Activated CD4-positive, alpha-beta T cell treated with anti-CD3 and anti-CD28 coated beads for 48 hours (primary cell): ENCODE data around the gene SGF29.
"Not testable (repeated sequence)": the region's sequence is repeated elsewhere in the genome, so short reads cannot be mapped to it uniquely, and the experiment has no call there.

Source experiments
- DNase-seq: peaks from one replicate; pipeline ENCODE4 v3.0.0-alpha.2; 2020

The SGF29 gene

GRCh38 chr16:28615486-28616223 lies 61.9 kb downstream of the SGF29 start:
- peak; percentile 43 for DNase-seq

- DNase-seq, result not testable (repeated sequence)
Observed at GRCh38 chr16:28616224-28616577, 62.5 kb downstream of the SGF29 start.

GRCh38 chr16:28616636-28617035 lies 62.9 kb downstream of the SGF29 start:
- DNase-seq, result no peak

- no peak for DNase-seq
Observed at GRCh38 chr16:28617874-28618273, 64.2 kb downstream of the SGF29 start.

DNA sequence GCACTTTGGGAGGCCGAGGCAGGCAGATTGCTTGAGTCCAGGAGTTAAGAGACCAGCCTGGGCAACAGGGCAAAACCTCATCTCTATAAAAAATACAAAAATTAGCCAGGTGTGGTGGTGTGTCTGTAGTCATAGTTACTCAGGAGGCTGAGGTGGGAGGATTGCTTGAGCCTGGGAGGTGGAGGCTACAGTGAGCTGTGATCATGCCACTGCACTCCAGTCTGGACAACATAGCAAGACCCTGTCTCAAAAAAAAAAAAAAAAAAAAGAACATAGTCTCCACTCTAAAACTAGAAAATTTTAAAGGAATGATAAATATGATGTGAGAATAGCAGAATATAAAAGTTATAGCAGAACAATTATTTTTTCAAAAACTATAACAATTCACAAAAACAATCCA lies 66.6 kb downstream of the SGF29 start:
- not testable (repeated sequence) for DNase-seq

- no peak for DNase-seq
Observed at GRCh38 chr16:28621481-28622155, 67.9 kb downstream of the SGF29 start.

DNA sequence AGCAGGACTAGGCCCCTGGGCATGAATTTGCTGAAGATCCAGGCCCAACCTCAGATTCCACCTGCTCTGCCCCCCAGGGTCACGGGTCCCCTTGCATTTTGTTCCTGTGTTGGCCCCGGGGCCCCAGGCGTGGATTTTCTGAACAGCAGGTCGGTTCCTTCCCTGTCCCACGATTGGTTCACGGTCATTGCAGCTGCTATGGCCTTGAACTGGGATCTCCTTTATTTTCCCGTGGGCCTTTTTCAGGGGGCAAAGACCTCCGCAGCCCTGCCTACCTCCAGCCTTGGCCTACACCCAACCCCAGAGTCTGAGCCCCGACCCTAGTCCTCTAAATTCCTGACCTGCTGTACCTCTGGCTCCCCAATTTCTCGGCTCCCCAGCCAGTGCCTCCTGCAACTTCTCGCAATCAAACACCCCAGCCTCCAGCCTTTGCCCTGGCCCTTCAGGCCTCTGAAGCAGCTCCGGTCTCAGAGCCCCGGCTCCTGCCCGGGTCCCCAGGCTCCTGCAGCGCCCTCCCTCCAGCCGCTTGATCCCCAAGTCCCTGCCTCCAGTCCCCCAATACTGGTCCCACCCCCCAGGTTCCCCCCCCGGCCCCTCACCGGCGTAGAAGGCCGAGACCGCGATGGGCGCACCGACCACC lies 68.9 kb downstream of the SGF29 start:
- not testable (repeated sequence) for DNase-seq

DNA sequence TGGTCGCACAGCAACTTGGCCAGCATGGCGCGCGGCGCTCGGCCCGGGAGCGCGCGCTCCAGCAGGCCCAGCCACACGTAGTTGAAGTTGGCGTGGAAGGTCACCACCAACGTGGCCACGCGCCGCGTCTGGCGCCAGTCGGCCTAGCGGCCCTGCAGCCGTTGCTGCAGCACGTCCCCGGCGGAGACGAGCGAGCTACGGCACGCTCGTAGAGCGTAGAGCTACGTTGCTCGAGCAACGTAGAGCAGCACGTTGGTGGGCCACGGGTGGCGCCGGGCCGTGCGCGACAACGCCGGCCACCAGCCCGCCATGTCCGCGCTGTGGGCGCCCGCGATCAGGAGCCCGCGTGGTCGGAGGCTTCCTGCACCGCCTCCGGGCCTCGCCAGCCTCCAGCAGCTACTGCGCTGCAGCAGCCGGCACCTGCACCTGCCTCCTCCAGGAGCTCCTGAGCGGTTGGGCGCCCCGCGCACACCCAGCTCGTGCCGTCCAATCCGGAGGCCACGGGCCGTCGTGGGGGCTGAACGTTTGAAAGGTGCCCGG lies 69.5 kb downstream of the SGF29 start:
- DNase-seq, result peak; percentile 80

- not testable (repeated sequence) for DNase-seq
Observed at GRCh38 chr16:28630905-28631304, 77.2 kb downstream of the SGF29 start.

DNA sequence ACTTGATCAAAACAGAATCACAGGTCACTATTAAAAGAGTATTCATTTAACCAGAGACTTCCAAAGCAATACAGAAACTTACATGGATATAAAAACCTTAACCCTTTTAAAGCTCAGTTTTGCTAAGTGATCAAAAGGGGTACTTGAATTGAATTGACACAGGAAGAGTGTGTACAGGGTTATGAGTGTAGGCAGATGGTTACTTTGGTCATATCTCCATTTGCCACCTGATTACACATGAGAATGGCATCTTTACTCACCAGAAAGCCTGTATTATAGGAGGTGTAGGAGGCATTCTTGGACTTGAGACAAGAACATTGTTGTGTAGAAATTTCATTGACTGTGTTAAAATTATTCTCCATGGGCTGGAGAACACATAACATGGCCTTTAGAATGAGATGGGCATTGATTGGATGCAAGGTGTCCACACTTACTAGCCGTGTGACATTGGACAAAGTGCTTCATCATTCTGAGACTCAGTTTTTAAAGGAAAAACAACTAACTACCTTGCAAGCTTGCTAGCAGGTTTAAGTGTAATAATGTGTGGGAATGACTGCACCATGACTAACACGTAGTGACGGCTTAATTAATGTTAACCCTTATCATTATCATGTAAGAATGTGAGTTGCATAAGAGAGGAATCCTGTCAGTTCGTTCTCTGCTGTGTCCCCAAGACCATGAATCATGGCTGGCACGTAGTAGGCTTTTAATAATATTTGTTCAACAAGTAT lies 82.5 kb downstream of the SGF29 start:
- DNase-seq, result not testable (repeated sequence)

DNA sequence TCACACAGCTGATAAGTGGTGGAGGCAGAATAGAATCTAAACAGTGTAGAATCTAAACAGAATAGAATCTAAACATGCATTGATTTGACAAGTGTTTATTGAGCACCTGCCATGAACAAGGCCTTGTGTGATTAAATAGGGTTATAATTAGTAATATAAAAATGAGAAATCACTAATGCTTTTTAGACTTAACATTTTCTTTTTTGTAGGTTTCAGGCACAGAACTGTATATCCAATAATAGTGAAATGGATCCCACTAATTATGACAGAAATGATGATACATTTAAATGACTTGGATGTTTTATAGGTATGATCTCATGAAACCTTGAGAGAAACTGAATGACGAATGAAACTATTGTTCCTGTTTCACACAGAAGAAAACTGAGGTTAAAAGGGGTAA lies 84.0 kb downstream of the SGF29 start, which contains the start of gene NPIPB8:
Gene NPIPB8 (plus strand): TSS at position 301 of the 400 bp plus-strand sequence. CDS start 296 bp downstream, outside the sequence.
- DNase-seq, result not testable (repeated sequence)

- DNase-seq, result not testable (repeated sequence)
Observed at GRCh38 chr16:28638359-28638758, 84.6 kb downstream of the SGF29 start.

DNA sequence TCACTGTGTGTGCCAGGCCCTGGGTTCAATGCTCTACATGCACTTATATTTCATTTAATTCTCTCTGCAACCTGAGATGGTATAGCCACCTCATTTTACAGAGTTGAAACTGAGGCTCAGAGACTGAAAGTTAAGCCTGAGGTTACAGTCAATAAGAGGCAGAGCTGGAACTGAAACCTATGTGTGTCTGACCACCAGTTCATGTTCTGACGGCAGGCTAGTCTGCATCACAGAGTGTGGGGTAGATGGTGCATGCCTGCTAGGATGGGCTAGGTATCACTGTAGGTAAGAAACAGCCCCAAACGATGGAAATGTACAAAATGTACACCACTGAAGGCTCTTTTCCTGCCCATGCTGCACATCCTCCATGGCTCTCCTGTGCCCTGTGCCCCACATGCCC lies 86.2 kb downstream of the SGF29 start:
- DNase-seq, result not testable (repeated sequence)
